ENCODE data around the gene PACSIN3.

GRCh38 chr11:47171061-47171838, 15.0 kb downstream of the PACSIN3 start:
- TF ChIP-seq CTCF (IDR thresholded peaks at IDR 0.05; ENCODE audit: low read length) (no peak), EZH2 (optimal IDR thresholded peaks at IDR 0.05; ENCODE audit: low read depth, low read length) (no peak), EZH2phosphoT487 (IDR thresholded peaks at IDR 0.05; ENCODE audit: low read length) (no peak)

Data from MM.1S (cell line).